Ishikawa (cell line): Measurements from ENCODE around the gene CYBC1.

Source experiments
- CREB1 ChIP-seq: IDR thresholded peaks from 2 replicates; pipeline ENCODE4 v1.6.1; 2012; ENCODE audit warnings: low read depth
- EP300 ChIP-seq: IDR thresholded peaks from 2 replicates; pipeline ENCODE4 v1.6.1; 2012; ENCODE audit warnings: borderline replicate concordance
- FOXM1 ChIP-seq: IDR thresholded peaks from 2 replicates; pipeline ENCODE4 v1.6.1; 2012; ENCODE audit warnings: low read depth, borderline replicate concordance
- NFIC ChIP-seq: IDR thresholded peaks from 2 replicates; pipeline ENCODE4 v1.6.1; 2012
- TCF12 ChIP-seq: IDR thresholded peaks from 2 replicates; pipeline ENCODE4 v1.6.1; 2012; ENCODE audit warnings: low read depth
- YY1 ChIP-seq: IDR thresholded peaks from 2 replicates; pipeline ENCODE4 v1.6.1; 2012; ENCODE audit warnings: low read depth
- ZBTB7A ChIP-seq: IDR thresholded peaks from 2 replicates; pipeline ENCODE4 v1.6.1; 2012; ENCODE audit warnings: low read depth
- TF ChIP-seq, protein P1 (sequence below): IDR thresholded peaks from 2 replicates; pipeline ENCODE4 v1.6.1; 2012; ENCODE audit warnings: low read depth, mild to moderate bottlenecking
- TF ChIP-seq, protein P2 (sequence below): IDR thresholded peaks from 2 replicates; pipeline ENCODE4 v1.6.1; 2012

DNA sequence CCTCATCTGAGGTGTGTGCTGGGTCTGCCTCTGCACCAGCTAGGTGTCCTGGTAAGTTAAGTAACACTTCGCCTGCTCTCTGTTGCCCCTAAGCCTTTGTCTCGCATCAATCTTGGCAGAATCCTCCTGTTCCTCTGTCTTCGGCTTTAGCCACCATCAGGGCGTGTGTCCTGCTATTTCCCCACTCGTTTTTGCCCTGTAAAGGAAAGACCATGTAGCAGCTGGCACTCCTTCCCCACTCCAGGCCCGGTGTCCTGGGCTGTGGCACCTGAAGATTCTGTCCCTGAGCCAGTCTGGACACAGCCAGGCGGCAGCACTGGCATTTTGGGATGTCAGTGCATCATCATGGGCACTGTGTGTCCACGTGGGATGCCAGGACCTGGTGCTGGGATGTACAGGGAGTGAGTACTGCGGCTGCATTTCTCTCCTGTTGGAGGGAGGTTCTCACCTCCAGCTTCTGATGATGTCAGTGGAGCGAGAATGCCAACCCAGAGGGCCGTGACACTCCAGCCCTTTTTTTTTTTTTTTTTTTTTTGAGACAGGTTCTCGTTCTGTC is 42.8 kb upstream of the CYBC1 start:
- TF ChIP-seq, protein P1, sequence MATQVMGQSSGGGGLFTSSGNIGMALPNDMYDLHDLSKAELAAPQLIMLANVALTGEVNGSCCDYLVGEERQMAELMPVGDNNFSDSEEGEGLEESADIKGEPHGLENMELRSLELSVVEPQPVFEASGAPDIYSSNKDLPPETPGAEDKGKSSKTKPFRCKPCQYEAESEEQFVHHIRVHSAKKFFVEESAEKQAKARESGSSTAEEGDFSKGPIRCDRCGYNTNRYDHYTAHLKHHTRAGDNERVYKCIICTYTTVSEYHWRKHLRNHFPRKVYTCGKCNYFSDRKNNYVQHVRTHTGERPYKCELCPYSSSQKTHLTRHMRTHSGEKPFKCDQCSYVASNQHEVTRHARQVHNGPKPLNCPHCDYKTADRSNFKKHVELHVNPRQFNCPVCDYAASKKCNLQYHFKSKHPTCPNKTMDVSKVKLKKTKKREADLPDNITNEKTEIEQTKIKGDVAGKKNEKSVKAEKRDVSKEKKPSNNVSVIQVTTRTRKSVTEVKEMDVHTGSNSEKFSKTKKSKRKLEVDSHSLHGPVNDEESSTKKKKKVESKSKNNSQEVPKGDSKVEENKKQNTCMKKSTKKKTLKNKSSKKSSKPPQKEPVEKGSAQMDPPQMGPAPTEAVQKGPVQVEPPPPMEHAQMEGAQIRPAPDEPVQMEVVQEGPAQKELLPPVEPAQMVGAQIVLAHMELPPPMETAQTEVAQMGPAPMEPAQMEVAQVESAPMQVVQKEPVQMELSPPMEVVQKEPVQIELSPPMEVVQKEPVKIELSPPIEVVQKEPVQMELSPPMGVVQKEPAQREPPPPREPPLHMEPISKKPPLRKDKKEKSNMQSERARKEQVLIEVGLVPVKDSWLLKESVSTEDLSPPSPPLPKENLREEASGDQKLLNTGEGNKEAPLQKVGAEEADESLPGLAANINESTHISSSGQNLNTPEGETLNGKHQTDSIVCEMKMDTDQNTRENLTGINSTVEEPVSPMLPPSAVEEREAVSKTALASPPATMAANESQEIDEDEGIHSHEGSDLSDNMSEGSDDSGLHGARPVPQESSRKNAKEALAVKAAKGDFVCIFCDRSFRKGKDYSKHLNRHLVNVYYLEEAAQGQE: no peak
- no peak for TF ChIP-seq ZBTB7A
- TF ChIP-seq NFIC: no peak
- no peak for TF ChIP-seq EP300
- no peak for TF ChIP-seq FOXM1
- TF ChIP-seq YY1: no peak
- TF ChIP-seq, protein P2, sequence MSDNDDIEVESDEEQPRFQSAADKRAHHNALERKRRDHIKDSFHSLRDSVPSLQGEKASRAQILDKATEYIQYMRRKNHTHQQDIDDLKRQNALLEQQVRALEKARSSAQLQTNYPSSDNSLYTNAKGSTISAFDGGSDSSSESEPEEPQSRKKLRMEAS: no peak
- TF ChIP-seq TCF12: no peak
- no peak for TF ChIP-seq CREB1
